ENCODE results near the gene PPP4R3B.

PPP4R3B gene

GRCh38 chr2:55530539-55531081 lies 86.8 kb downstream of the PPP4R3B start:
- Histone ChIP-seq H3K9me2 (replicated peaks; ENCODE audit: insufficient read depth, low read length) (no peaks in the 10 kb centered on the region), H3K27ac (ENCODE audit: low read depth, low read length) (no peak overlapping the region), H3K79me2 (ENCODE audit: insufficient read depth, low read length) (no peaks in the 10 kb centered on the region), H3K27me3 (ENCODE audit: low read length) (no peaks in the 10 kb centered on the region), H3K4me2 (ENCODE audit: low read depth, low read length, poor library complexity, severe bottlenecking) (no peak overlapping the region), H4K20me1 (ENCODE audit: low read depth, low read length) (no peaks in the 10 kb centered on the region), H3K9me3 (ENCODE audit: insufficient read depth, low read length) (no peaks in the 10 kb centered on the region), H3K9ac (ENCODE audit: low read length) (no peak overlapping the region), H3K36me3 (ENCODE audit: low read length) (no peaks in the 10 kb centered on the region), H3K4me3 (ENCODE audit: insufficient read depth, low read length, poor library complexity, severe bottlenecking) (no peak overlapping the region), H2AFZ (ENCODE audit: low read depth, low read length, severe bottlenecking) (no peak overlapping the region), H3F3A (ENCODE audit: insufficient read depth) (no peaks in the 10 kb centered on the region)
- no peak for TF ChIP-seq EZH2phosphoT487 (conservative IDR thresholded peaks at IDR 0.05; ENCODE audit: low read length)

- TF ChIP-seq CTCF (IDR thresholded peaks at IDR 0.05; ENCODE audit: insufficient read depth, low read length, poor library complexity, severe bottlenecking) = no peak
- Histone ChIP-seq H3K4me3 (ENCODE audit: insufficient read depth, low read length, poor library complexity, severe bottlenecking) (no peak overlapping the region), H3K36me3 (ENCODE audit: low read length) (no peaks in the 10 kb centered on the region)
Observed at GRCh38 chr2:55526174-55526573, 91.2 kb downstream of the PPP4R3B start.

GRCh38 chr2:55524884-55525437 lies 92.5 kb downstream of the PPP4R3B start:
- Histone ChIP-seq H3K27ac (ENCODE audit: low read depth, low read length) (no peak overlapping the region), H3K9me2 (replicated peaks; ENCODE audit: insufficient read depth, low read length) (no peaks in the 10 kb centered on the region), H4K20me1 (ENCODE audit: low read depth, low read length) (no peaks in the 10 kb centered on the region), H3K36me3 (ENCODE audit: low read length) (no peaks in the 10 kb centered on the region), H3K9ac (ENCODE audit: low read length) (no peak overlapping the region), H3K9me3 (ENCODE audit: insufficient read depth, low read length) (no peaks in the 10 kb centered on the region), H2AFZ (ENCODE audit: low read depth, low read length, severe bottlenecking) (no peak overlapping the region), H3K27me3 (ENCODE audit: low read length) (no peaks in the 10 kb centered on the region), H3K79me2 (ENCODE audit: insufficient read depth, low read length) (no peaks in the 10 kb centered on the region), H3K4me2 (ENCODE audit: low read depth, low read length, poor library complexity, severe bottlenecking) (no peak overlapping the region), H3K4me3 (ENCODE audit: insufficient read depth, low read length, poor library complexity, severe bottlenecking) (no peak overlapping the region), H3F3A (ENCODE audit: insufficient read depth) (0 out of 2 replicates have a peak, but pooled peaks cover 4% of the 10 kb centered on the region)
- TF ChIP-seq CTCF (IDR thresholded peaks at IDR 0.05; ENCODE audit: insufficient read depth, low read length, poor library complexity, severe bottlenecking) = no peak
- no peak for TF ChIP-seq EZH2phosphoT487 (conservative IDR thresholded peaks at IDR 0.05; ENCODE audit: low read length)

More at GRCh38 chr2:55526174-55526573, 91.2 kb downstream of the PPP4R3B start:
- no peaks in the 10 kb centered on the region for H4K20me1 ChIP-seq (ENCODE audit: low read depth, low read length)
- no peak overlapping the region for H3K9ac ChIP-seq (ENCODE audit: low read length)
- 0 out of 2 replicates have a peak, but pooled peaks cover 4% of the 10 kb centered on the region for H3F3A ChIP-seq (ENCODE audit: insufficient read depth)
- H3K27ac ChIP-seq (ENCODE audit: low read depth, low read length) = no peak overlapping the region
- no peaks in the 10 kb centered on the region for H3K27me3 ChIP-seq (ENCODE audit: low read length)
- no peaks in the 10 kb centered on the region for H3K79me2 ChIP-seq (ENCODE audit: insufficient read depth, low read length)
- no peak overlapping the region for H2AFZ ChIP-seq (ENCODE audit: low read depth, low read length, severe bottlenecking)
- no peaks in the 10 kb centered on the region for H3K9me2 ChIP-seq (replicated peaks; ENCODE audit: insufficient read depth, low read length)
- H3K4me2 ChIP-seq (ENCODE audit: low read depth, low read length, poor library complexity, severe bottlenecking) = no peak overlapping the region
- no peaks in the 10 kb centered on the region for H3K9me3 ChIP-seq (ENCODE audit: insufficient read depth, low read length)

Data from SU-DHL-6 (cell line).